GM19324 (cell line): ENCODE results near the gene USP33.
"Not testable (repeated sequence)": the region's sequence is repeated elsewhere in the genome, so short reads cannot be mapped to it uniquely, and the experiment has no call there.

Experiments used
- ATAC-seq: cut with Tn5 transposase; IDR thresholded peaks from one replicate; pipeline ENCODE4 v1.9.1; 2021; ENCODE audit warnings: mild to moderate bottlenecking, moderate library complexity; ENCODE audit not compliant: unreplicated experiment, low FRiP score

USP33 gene

GRCh38 chr1:77759071-77760028 is at the start of gene USP33:
Gene USP33, minus strand, starts transcription at chr1:77759852. Its CDS starts 18,155 bp downstream, at chr1:77741697.
- peak; percentile 99 for ATAC-seq

DNA sequence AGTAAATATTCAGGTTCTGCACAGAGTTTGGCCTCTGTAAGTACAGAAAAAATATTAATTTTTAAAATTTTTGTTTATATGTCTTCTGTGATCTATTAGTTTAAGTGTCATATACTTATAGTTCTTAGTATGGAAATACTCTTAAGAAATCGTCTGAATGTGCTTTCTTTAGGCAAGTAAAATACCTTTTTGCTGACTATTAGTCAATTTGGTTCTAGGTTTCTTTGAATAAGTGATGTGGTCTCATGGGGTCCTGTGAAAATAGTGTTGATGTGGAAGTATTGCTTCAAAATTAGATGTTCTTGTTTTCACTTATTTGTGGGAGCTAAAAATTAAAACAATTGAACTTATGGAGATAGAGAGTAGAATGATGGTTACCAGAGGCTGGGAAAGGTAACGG is 43.7 kb upstream of the USP33 start:
- no peak for ATAC-seq

DNA sequence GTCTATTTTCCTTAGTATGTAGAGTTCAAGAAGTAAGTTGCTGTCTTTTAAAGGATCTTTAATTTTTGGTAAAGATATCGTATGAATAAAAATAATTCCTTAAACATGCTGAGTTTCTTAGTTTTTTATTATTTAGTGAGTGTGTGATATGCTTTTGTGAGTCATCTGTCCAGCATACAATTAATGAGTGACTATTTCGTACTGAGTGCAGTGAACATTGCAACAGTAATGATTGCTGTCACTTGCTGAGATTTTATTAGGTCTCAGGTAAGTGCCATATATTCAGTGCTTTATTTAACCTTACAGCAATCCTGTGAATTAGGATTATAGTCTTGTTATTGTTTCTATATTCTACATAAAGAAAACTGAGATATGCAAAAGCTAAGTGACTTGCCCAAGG is 42.4 kb upstream of the USP33 start:
- ATAC-seq = no peak

GRCh38 chr1:77797991-77798390 is 38.3 kb upstream of the USP33 start:
- ATAC-seq = no peak

GRCh38 chr1:77796695-77797405 is 37.2 kb upstream of the USP33 start:
- ATAC-seq = no peak

GRCh38 chr1:77794550-77794949 is 34.9 kb upstream of the USP33 start:
- no peak for ATAC-seq

DNA sequence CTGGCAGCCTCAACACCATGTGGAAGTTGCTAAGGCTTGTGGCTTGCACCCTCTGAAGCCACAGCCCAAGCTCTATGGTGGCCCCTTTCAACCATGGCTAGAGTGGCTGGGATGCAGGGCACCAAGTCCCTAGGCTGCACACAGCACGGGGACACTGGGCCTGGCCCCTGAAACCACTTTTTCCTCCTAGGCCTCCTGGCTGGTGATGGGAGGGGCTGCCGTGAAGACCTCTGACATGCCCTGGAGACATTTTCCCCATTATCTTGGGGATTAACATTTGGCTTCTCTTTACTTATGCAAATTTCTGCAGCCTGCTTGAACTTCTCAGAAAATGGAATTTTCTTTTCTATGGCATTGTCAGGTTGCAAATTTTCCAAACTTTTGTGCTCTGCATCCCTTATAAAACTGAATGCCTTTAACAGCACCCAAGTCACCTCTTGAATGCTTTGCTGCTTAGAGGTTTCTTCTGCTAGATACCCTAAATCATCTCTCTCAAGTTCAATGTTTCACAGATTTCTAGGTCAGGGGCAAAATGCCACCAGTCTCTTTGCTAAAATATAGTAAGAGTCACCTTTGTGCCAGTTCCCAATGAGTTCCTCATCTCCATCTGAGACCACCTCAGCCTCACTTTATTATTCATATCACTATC is 26.6 kb upstream of the USP33 start:
- not testable (repeated sequence) for ATAC-seq

GRCh38 chr1:77783141-77783540 is 23.5 kb upstream of the USP33 start:
- ATAC-seq = no peak

- ATAC-seq = no peak
These were observed 22.0 kb upstream of the USP33 start for GRCh38 chr1:77781683-77782082.

DNA sequence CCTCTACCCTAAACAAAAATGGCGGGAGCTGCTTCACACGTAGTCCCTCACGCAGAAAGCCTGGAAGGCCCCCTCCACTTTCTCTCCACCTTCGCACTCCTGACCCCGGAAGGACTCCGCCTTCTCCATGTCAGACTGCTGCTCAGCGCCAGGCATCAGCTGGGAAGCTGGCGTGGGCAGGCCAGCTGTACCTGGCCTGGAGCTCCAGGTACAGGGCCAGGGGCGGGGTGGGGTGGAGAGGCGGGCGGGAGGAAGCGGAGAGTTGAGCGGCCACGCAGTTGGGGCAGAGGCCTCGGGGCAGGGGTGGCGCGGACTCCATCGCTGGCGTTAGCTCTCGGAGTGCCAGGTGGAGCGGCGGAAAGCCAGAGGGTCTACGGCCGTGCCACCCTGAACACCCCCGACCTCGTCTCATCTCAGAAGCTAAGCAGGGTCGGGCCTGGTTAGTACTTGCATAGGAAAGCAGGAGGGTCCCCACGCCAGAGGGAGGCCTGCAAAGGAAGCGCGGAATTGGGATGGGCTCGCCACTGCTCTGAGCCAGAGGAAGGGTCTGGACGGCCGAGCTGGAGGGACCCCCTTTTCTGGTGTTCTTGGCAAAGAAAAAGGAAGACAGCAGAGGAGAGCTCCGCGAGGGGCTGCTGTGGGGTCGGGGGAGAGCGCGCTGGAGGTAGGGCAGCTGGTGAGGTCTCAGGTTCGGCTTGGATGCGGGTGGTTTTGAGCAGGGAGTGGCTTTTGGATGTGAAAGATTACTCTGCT is 20.1 kb upstream of the USP33 start, which contains the start of gene MIGA1:
Gene MIGA1, plus strand, starts transcription at position 121 of the 753 bp plus-strand sequence. CDS start 3,604 bp downstream, outside the sequence.
- ATAC-seq = peak; percentile 97

GRCh38 chr1:77776007-77776700 is 16.5 kb upstream of the USP33 start:
- ATAC-seq = no peak

DNA sequence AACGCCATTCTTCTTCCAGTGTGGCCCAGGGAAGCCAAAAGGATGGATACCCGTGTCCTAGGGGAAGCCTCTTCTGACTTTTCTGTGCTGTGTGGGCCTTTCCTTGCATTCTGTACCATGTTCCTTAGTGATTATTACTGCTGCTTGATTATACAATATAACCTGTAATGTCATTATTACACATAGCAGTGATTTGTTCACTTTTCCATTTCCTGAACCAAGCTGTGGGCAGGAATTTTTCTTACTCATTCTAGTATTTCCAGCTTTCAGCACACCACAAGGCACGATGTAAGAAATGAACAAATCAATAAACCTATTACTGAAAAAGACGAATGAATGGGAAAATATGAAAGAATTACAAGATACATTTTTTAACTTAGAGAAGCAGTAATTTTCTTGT is 8.4 kb upstream of the USP33 start:
- ATAC-seq = no peak

GRCh38 chr1:77762072-77762476 is 2.4 kb upstream of the USP33 start:
- ATAC-seq = no peak

GRCh38 chr1:77757603-77758002 is 2.0 kb downstream of the USP33 start:
- ATAC-seq = no peak

GRCh38 chr1:77757066-77757584 is 2.5 kb downstream of the USP33 start:
- ATAC-seq = no peak

DNA sequence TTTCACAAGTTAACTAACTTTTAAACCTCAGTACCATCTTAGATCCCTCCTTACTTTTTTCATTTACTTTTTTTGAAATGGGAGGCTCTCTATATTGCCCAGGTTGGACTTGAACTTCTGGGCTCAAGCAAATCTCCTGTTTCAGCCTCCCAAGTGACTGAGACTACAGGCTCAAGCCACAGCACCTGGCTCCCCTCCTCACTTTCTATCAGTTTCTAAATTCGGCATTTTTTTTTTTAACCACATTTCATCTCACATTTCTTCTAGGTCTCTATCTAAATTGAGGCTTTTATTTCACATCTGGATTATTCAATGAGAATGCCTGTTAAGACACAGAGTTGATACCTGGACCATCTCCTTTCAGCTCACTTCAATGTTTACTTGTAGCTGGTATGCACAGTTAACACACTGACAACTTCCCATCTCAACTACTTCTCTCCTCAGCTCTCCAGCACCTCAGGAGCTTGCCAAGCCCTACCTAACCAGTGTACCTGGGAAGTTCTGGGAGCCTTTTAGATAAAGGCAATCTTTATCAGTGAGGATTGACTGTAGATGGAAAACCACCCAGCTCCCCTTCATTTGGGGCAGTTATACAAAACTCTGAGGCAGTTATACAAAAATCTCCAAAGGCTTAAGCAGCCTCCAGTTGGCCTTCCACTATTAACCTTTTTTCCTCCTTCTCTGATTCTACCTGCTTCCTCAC is 3.4 kb downstream of the USP33 start:
- no peak for ATAC-seq

DNA sequence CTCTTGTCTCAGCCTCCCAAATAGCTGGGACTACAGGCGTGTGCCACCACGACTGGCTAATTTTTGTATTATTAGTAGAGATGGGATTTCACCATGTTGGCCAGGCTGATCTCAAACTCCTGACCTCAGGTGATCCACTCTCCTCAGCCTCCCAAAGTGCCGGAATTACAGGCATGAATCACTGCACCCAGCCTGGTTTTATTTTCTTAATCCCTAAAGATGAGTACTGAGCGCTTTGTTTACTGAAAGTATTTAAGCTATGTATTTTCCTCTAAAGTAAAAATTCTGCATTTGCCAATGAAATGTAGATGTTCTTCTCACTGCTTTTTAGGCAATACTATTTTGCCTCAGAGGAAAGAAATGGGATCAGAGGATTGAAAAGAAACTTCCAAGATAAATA is 10.2 kb downstream of the USP33 start:
- ATAC-seq = not testable (repeated sequence)

DNA sequence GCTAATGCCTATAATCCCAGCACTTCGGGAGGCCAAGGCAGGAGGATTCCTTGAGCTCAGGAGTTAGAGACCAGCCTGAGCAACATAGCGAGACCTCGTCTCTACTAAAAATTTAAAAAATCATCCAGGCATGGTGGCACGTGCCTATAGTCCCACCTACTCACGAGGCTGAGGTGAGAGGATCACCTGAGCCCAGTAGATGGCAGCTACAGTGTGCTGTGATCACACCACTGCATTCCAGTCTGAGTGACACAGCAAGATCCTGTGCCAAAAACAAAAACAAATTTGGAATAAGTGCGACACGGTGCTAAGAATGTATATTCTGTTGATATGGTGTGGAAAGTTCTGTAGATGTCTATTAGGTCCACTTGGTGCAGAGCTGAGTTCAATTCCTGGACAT is 15.1 kb downstream of the USP33 start:
- ATAC-seq = no peak
